ENCODE results near the gene NOS3.
"Not testable (repeated sequence)": the region's sequence is repeated elsewhere in the genome, so short reads cannot be mapped to it uniquely, and the experiment has no call there.

The NOS3 gene

GRCh38 chr7:151018421-151019129, 27.8 kb downstream of the NOS3 start:
- DNase-seq: no peak

- DNase-seq: no peak
Measured at GRCh38 chr7:151019130-151019447, 28.3 kb downstream of the NOS3 start.

GRCh38 chr7:151020231-151020630, 29.4 kb downstream of the NOS3 start:
- DNase-seq: no peak

GRCh38 chr7:151023232-151023631, 32.4 kb downstream of the NOS3 start:
- DNase-seq: no peak

GRCh38 chr7:151024435-151025056, 33.7 kb downstream of the NOS3 start, which contains the start of gene ATG9B:
Gene ATG9B, minus strand, starts transcription at chr7:151024494. Its CDS starts 71 bp downstream, at chr7:151024423.
- DNase-seq: no peak

- no peak for DNase-seq
Measured at GRCh38 chr7:151025924-151026671, 35.3 kb downstream of the NOS3 start.

GRCh38 chr7:151026771-151027727, 36.2 kb downstream of the NOS3 start:
- peak in 1 of 2 experiments; percentile 28 for DNase-seq

- DNase-seq: not testable (repeated sequence)
Measured at GRCh38 chr7:151027728-151028130, 36.9 kb downstream of the NOS3 start.

- DNase-seq: peak; percentile 99 to 100
Measured at GRCh38 chr7:151028131-151028947, 37.5 kb downstream of the NOS3 start, which contains the start of gene ABCB8. Gene ABCB8, plus strand, starts transcription at chr7:151028450. Its CDS starts 66 bp downstream, at chr7:151028516.

- no peak for DNase-seq
Measured at GRCh38 chr7:151028948-151029501, 38.2 kb downstream of the NOS3 start.

GRCh38 chr7:151031011-151031410, 40.2 kb downstream of the NOS3 start:
- DNase-seq: no peak

- DNase-seq: no peak
Measured at GRCh38 chr7:151032936-151033863, 42.4 kb downstream of the NOS3 start.

GRCh38 chr7:151033864-151034249, 43.0 kb downstream of the NOS3 start:
- DNase-seq: no peak

GRCh38 chr7:151034312-151035025, 43.7 kb downstream of the NOS3 start:
- DNase-seq: no peak

GRCh38 chr7:151035026-151035717, 44.4 kb downstream of the NOS3 start:
- no peak for DNase-seq

- no peak for DNase-seq
Measured at GRCh38 chr7:151035902-151036301, 45.1 kb downstream of the NOS3 start.

- no peak for DNase-seq
Measured at GRCh38 chr7:151038951-151039849, 48.4 kb downstream of the NOS3 start.
